ENCODE results near the gene RMRP.

The RMRP gene

GRCh38 chr9:35609001-35609819 lies 48.6 kb downstream of the RMRP start:
- DNase-seq (ENCODE audit: low read depth) = no peak
- TF ChIP-seq, protein P1, sequence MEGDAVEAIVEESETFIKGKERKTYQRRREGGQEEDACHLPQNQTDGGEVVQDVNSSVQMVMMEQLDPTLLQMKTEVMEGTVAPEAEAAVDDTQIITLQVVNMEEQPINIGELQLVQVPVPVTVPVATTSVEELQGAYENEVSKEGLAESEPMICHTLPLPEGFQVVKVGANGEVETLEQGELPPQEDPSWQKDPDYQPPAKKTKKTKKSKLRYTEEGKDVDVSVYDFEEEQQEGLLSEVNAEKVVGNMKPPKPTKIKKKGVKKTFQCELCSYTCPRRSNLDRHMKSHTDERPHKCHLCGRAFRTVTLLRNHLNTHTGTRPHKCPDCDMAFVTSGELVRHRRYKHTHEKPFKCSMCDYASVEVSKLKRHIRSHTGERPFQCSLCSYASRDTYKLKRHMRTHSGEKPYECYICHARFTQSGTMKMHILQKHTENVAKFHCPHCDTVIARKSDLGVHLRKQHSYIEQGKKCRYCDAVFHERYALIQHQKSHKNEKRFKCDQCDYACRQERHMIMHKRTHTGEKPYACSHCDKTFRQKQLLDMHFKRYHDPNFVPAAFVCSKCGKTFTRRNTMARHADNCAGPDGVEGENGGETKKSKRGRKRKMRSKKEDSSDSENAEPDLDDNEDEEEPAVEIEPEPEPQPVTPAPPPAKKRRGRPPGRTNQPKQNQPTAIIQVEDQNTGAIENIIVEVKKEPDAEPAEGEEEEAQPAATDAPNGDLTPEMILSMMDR (IDR thresholded peaks at IDR 0.05; ENCODE audit: insufficient read depth, low read depth, low read length, missing control alignments) = no peak
- no peak overlapping the region for H3K4me3 ChIP-seq (ENCODE audit: low read length)

GRCh38 chr9:35608221-35608620 lies 49.6 kb downstream of the RMRP start:
- TF ChIP-seq, protein P1 (IDR thresholded peaks at IDR 0.05; ENCODE audit: insufficient read depth, low read depth, low read length, missing control alignments) = no peak
- DNase-seq (ENCODE audit: low read depth) = no peak
- H3K4me3 ChIP-seq (ENCODE audit: low read length) = no peak overlapping the region
